GM19043 (cell line): ENCODE results near the gene SCN5A.
A peak's percentile ranks its signal among the peaks of the same experiment; 100 is the strongest.
"Not testable (repeated sequence)": the region's sequence is repeated elsewhere in the genome, so short reads cannot be mapped to it uniquely, and the experiment has no call there.

Experiments
- ATAC-seq: cut with Tn5 transposase; IDR thresholded peaks from one replicate; pipeline ENCODE4 v1.9.1; 2021; ENCODE audit warnings: low read depth; ENCODE audit not compliant: unreplicated experiment

Gene SCN5A

GRCh38 chr3:38580450-38581382 lies 68.8 kb downstream of the SCN5A start:
- no peak for ATAC-seq

GRCh38 chr3:38579551-38580449 lies 69.7 kb downstream of the SCN5A start:
- ATAC-seq: peak; percentile 60

GRCh38 chr3:38579141-38579540 lies 70.3 kb downstream of the SCN5A start:
- no peak for ATAC-seq

GRCh38 chr3:38578551-38578950 lies 70.9 kb downstream of the SCN5A start:
- ATAC-seq: no peak

GRCh38 chr3:38578081-38578475 lies 71.4 kb downstream of the SCN5A start:
- no peak for ATAC-seq

GRCh38 chr3:38577371-38578080 lies 72.0 kb downstream of the SCN5A start:
- ATAC-seq: no peak

- no peak for ATAC-seq
These were observed 72.7 kb downstream of the SCN5A start for GRCh38 chr3:38576526-38577370.

GRCh38 chr3:38576131-38576525 lies 73.4 kb downstream of the SCN5A start:
- no peak for ATAC-seq

GRCh38 chr3:38575279-38575843 lies 74.1 kb downstream of the SCN5A start:
- no peak for ATAC-seq

- no peak for ATAC-seq
These were observed 74.8 kb downstream of the SCN5A start for GRCh38 chr3:38574411-38575278.

GRCh38 chr3:38573556-38573955 lies 75.9 kb downstream of the SCN5A start:
- ATAC-seq: no peak

GRCh38 chr3:38573111-38573510 lies 76.4 kb downstream of the SCN5A start:
- ATAC-seq: no peak

GRCh38 chr3:38567498-38567897 lies 82.0 kb downstream of the SCN5A start:
- no peak for ATAC-seq

GRCh38 chr3:38566794-38567193 lies 82.7 kb downstream of the SCN5A start:
- ATAC-seq: not testable (repeated sequence)

- ATAC-seq: no peak
These were observed 83.3 kb downstream of the SCN5A start for GRCh38 chr3:38566215-38566528.

- no peak for ATAC-seq
These were observed 83.9 kb downstream of the SCN5A start for GRCh38 chr3:38565339-38566214.

GRCh38 chr3:38564631-38565338 lies 84.7 kb downstream of the SCN5A start:
- no peak for ATAC-seq
